ENCODE measurements around the gene CYP4F12.
"Not testable (repeated sequence)": the region's sequence is repeated elsewhere in the genome, so short reads cannot be mapped to it uniquely, and the experiment has no call there.

Gene CYP4F12

DNA sequence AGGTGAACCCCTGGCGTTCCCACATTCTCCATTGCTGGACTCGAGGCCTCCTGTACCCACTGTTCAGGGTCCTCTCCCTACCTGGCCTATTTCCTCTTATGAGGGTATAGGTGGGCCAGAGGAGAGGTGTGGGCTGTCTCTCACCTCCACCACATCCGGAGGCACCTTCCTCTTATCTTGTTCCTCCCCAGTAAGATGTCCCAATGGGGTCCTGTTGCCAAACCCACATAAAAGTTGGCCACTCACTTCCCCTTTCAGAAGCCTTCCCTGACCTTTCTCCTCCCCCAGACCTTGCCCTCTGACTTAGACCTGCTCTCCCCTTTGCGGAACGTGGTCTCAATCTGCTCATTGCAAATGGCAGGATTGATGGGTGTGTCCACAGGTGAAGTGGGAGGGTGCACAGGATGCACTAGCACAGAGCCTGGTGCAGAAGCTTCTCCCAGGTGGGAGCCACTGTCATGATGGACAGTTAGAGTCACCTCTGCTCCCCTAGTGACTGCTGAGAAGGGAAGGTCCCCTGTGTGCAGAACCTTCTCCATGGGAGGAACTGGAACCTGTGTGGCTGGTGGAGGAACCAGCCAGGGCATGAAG, 30.9 kb upstream of the CYP4F12 start:
- no peak for TF ChIP-seq CTCF (IDR thresholded peaks at IDR 0.05; ENCODE audit: extremely low read depth, missing control alignments)
- DNase-seq (ENCODE audit: low spot score) = no peak

- DNase-seq (ENCODE audit: low spot score) = no peak
- TF ChIP-seq CTCF (IDR thresholded peaks at IDR 0.05; ENCODE audit: extremely low read depth, missing control alignments) = no peak
Observed at GRCh38 chr19:15642807-15643206, 30.1 kb upstream of the CYP4F12 start.

DNA sequence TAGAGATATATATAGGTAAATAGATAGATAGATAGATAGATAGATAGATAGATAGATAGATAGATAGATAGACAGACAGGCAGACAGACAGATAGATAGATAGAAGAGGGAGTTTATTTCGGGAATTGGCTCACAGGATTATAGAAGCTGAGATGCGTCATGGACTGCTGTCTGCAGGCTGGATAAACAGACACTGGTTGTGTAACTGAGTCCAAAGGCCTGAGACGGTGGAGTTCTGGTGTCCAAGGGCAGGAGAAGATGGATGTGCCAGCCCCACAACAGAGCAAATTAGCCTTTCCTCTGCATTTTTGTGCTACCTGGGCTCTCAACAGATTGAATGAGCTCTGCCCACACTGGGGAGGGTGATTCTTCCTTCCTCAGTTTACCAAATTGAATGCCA, 29.5 kb upstream of the CYP4F12 start:
- DNase-seq (ENCODE audit: low spot score) = no peak
- TF ChIP-seq CTCF (IDR thresholded peaks at IDR 0.05; ENCODE audit: extremely low read depth, missing control alignments) = no peak

- TF ChIP-seq CTCF (IDR thresholded peaks at IDR 0.05; ENCODE audit: extremely low read depth, missing control alignments) = no peak
- DNase-seq (ENCODE audit: low spot score) = no peak
Observed at GRCh38 chr19:15644066-15644741, 28.7 kb upstream of the CYP4F12 start.

DNA sequence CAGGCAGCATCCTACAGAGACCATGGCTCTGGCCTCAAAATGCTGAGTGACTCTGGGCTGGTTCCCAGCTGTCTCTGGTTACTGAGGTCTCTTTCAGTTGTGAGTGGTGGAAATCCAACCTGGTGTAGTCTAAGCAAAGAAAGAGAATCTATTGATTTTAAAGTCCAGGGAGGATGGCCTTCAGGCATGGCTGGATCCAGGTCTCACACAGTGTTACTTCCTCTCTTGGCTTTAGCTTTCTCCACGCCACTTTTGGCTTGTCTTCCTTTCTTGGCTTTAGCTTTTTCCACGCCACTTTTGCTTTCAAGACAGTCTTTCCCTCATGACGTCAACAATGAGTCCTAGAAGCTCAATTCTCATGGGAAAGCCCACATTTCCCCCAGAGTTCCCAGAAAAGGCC, 28.1 kb upstream of the CYP4F12 start:
- no peak for DNase-seq (ENCODE audit: low spot score)
- TF ChIP-seq CTCF (IDR thresholded peaks at IDR 0.05; ENCODE audit: extremely low read depth, missing control alignments) = no peak

DNA sequence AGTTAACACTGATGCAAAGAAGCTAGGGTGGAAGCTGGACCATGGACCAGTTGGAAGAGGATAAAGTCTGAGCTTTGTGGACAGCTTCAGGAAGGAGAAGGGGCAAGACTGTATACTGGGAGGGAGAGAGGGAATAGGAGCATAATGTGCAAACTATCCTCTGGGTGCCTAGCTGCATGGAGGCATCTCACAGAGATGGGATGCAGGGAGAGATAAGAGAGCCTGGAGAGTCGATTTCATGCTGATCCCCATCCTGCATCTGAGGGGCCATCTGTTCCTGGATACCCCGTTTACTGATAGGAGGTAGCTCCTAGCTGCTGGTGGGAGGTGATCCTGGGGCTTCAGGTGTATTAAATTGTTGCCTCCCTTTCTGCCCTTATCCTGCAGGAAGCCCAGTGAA, 23.4 kb upstream of the CYP4F12 start:
- DNase-seq (ENCODE audit: low spot score) = no peak
- TF ChIP-seq CTCF (IDR thresholded peaks at IDR 0.05; ENCODE audit: extremely low read depth, missing control alignments) = no peak

GRCh38 chr19:15650123-15650522, 22.8 kb upstream of the CYP4F12 start:
- DNase-seq (ENCODE audit: low spot score) = not testable (repeated sequence)

GRCh38 chr19:15651791-15652190, 21.1 kb upstream of the CYP4F12 start:
- no peak for TF ChIP-seq CTCF (IDR thresholded peaks at IDR 0.05; ENCODE audit: extremely low read depth, missing control alignments)
- no peak for DNase-seq (ENCODE audit: low spot score)

Measured in GM20000 (cell line).